HL-60 (cell line): ENCODE data around the gene C2orf78.

Experiments
- DNase-seq, 2 experiments: peaks; one replicate each; pipeline ENCODE4 v3.0.0-alpha.2; 2010 to 2020; ENCODE audit warnings: low read depth in 1 of 2, low spot score in 1 of 2
- H3K27ac ChIP-seq: fragments of 250-450 bp; sonication (Bioruptor Pico); replicated peaks from 2 replicates; pipeline ENCODE4 v1.5.1; 2020; ENCODE audit warnings: mild to moderate bottlenecking, moderate library complexity
- H3K27me3 ChIP-seq: fragments of 250-450 bp; sonication (Bioruptor Pico); 2 replicates; pipeline ENCODE4 v1.5.1; 2021; ENCODE audit warnings: mild to moderate bottlenecking, moderate library complexity; ENCODE audit not compliant: insufficient read depth, poor library complexity, severe bottlenecking
- H3K4me3 ChIP-seq: replicated peaks from 2 replicates; pipeline ENCODE4 v1.5.1; 2011; ENCODE audit warnings: mild to moderate bottlenecking, control low read depth, low read length; ENCODE audit not compliant: insufficient read depth
- CTCF ChIP-seq: IDR thresholded peaks from one replicate; pipeline ENCODE4 v1.5.1; 2011; ENCODE audit warnings: low read length, control low read depth, inconsistent platforms; ENCODE audit not compliant: insufficient read depth
- GABPA ChIP-seq: IDR thresholded peaks from 2 replicates; pipeline ENCODE4 v1.6.1; 2012; ENCODE audit warnings: low read depth
- POLR2AphosphoS5 ChIP-seq: IDR thresholded peaks from 2 replicates; pipeline ENCODE4 v1.6.1; 2012; ENCODE audit warnings: low read depth
- REST ChIP-seq: IDR thresholded peaks from 2 replicates; pipeline ENCODE4 v1.6.1; 2012; ENCODE audit warnings: low read depth; ENCODE audit not compliant: insufficient replicate concordance
- SPI1 ChIP-seq: IDR thresholded peaks from 2 replicates; pipeline ENCODE4 v1.6.1; 2012; ENCODE audit warnings: low read depth, mild to moderate bottlenecking, borderline replicate concordance

Gene C2orf78

GRCh38 chr2:73812635-73813034, 28.7 kb downstream of the C2orf78 start:
- no peak for DNase-seq
- Histone ChIP-seq H3K27ac (no peak overlapping the region), H3K27me3 (no peaks in the 10 kb centered on the region), H3K4me3 (no peak overlapping the region)
- no peak for TF ChIP-seq REST
- no peak for TF ChIP-seq CTCF
- TF ChIP-seq GABPA: no peak
- TF ChIP-seq SPI1: no peak
- TF ChIP-seq POLR2AphosphoS5: no peak

GRCh38 chr2:73818296-73818695, 34.3 kb downstream of the C2orf78 start:
- Histone ChIP-seq H3K4me3 (no peak overlapping the region), H3K27ac (no peak overlapping the region), H3K27me3 (no peaks in the 10 kb centered on the region)
- DNase-seq: no peak
- TF ChIP-seq REST: no peak
- no peak for TF ChIP-seq GABPA
- no peak for TF ChIP-seq POLR2AphosphoS5
- no peak for TF ChIP-seq CTCF
- TF ChIP-seq SPI1: no peak

GRCh38 chr2:73821227-73821626, 37.2 kb downstream of the C2orf78 start:
- Histone ChIP-seq H3K27ac (no peak overlapping the region), H3K4me3 (no peak overlapping the region), H3K27me3 (no peaks in the 10 kb centered on the region)
- DNase-seq: no peak
- TF ChIP-seq GABPA (no peak), POLR2AphosphoS5 (no peak), SPI1 (no peak), REST (no peak), CTCF (no peak)
